ENCODE results near the gene EPO.

Gene EPO

DNA sequence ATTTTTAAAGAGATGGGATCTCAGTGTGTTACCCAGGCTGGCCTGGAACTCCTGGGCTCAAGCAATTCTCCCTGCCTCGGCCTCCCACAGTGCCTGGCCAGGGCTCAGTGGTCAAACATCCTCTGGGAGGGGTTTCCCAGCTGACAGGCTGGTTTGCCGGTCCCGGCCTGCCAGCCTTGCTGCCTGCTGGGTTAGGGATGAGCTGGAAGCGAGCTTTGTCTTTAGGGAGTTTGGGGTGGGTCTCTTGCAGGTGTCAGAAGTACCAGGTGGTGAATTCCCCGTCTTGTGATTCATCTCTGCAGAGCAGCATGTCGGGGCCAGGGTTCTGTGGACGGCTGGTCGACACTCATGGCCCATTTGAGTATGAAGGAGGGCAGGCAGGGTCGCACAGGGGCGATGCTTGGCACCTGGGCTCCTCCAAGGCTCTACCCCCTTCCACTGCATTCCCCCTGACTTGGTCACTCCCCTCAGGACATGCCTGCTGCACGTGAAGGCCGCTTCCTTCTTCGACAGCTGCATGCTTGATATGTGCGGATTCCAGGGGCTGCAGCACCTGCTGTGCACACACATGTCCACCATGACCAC, 43.4 kb downstream of the EPO start:
- no peak overlapping the region for H3K9ac ChIP-seq (ENCODE audit: insufficient read length)
- no peak for DNase-seq (ENCODE audit: low read depth, low spot score)
- H3K4me3 ChIP-seq, result no peak overlapping the region
- H3K9me3 ChIP-seq (ENCODE audit: low read depth, low read length), result no peaks in the 10 kb centered on the region
- no peak for TF ChIP-seq EZH2 (IDR thresholded peaks at IDR 0.05)
- no peak for TF ChIP-seq POLR2AphosphoS5 (IDR thresholded peaks at IDR 0.05; ENCODE audit: borderline replicate concordance, low read depth, low read length)
- TF ChIP-seq FOXP2 (optimal IDR thresholded peaks at IDR 0.05; ENCODE audit: control extremely low read depth, extremely low read length, insufficient read depth), result no peak
- no peak overlapping the region for H3K27ac ChIP-seq
- no peaks in the 10 kb centered on the region for H3K36me3 ChIP-seq (ENCODE audit: insufficient read depth, low read length)

DNA sequence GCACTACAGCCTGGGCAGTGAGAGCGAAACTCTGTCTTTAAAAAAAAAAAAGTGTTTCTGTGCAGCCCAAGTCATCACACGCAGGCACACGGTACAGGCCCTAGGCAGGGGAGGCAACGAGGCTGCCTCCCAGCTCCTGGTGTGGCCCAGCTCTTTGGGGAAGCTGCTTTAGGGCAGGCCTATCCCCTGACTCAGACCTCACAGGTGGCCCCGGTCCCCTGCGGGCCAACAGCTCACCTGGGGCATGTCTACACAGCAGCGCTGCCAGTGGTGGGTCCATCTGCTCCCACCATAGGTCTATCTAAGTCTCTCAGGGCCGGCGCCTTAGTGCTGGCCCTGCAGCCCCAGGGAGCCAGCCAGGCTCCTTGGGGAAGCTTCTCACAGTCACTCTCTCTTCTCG, 44.6 kb downstream of the EPO start:
- Histone ChIP-seq H3K9ac (ENCODE audit: insufficient read length) (no peak overlapping the region), H3K27ac (no peak overlapping the region), H3K4me3 (no peak overlapping the region), H3K36me3 (ENCODE audit: insufficient read depth, low read length) (no peaks in the 10 kb centered on the region), H3K9me3 (ENCODE audit: low read depth, low read length) (no peaks in the 10 kb centered on the region)
- no peak for DNase-seq (ENCODE audit: low read depth, low spot score)
- TF ChIP-seq FOXP2 (optimal IDR thresholded peaks at IDR 0.05; ENCODE audit: control extremely low read depth, extremely low read length, insufficient read depth), result no peak
- no peak for TF ChIP-seq POLR2AphosphoS5 (IDR thresholded peaks at IDR 0.05; ENCODE audit: borderline replicate concordance, low read depth, low read length)
- no peak for TF ChIP-seq EZH2 (IDR thresholded peaks at IDR 0.05)

DNA sequence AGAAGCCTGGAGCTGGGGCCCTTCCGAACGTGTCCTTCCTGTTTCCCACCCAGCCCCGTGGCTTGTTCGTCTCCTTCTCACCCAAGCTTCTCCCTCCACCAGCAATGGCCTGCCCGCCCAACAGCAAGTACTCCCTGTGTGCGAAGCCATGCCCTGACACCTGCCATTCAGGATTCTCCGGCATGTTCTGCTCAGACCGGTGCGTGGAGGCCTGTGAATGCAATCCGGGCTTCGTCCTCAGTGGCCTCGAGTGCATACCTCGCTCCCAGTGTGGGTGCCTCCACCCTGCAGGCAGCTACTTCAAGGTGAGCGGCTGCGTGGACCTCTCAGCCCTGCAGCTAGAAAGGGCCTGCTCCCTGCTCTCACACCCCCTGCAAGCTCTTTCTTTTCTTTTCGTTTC, 45.0 kb downstream of the EPO start:
- TF ChIP-seq POLR2AphosphoS5 (IDR thresholded peaks at IDR 0.05; ENCODE audit: borderline replicate concordance, low read depth, low read length) (no peak), FOXP2 (optimal IDR thresholded peaks at IDR 0.05; ENCODE audit: control extremely low read depth, extremely low read length, insufficient read depth) (no peak), EZH2 (IDR thresholded peaks at IDR 0.05) (no peak)

DNA sequence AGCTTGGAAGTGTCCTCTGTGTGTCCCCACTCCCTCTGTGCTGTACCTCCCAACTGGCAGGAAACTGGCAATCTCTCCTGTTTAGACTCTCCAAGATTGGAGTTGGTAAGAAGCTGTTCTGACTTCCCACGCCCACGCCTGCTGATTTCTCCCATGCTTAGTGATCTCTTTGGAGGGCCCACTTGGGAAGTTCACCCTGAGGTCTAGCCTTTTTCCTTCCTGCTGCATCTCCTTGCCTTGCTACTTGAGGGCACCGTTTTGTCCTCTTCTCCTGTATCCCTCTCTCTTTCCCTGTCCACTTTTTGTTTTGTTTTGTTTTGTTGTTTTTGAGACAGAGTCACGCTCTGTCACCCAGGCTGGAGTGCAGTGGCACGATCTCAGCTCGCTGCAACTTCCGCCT, 48.5 kb downstream of the EPO start:
- H3K27ac ChIP-seq, result no peak overlapping the region

More for the DNA sequence above, 45.0 kb downstream of the EPO start:
- DNase-seq (ENCODE audit: low read depth, low spot score), result no peak
- Histone ChIP-seq H3K27ac (no peak overlapping the region), H3K36me3 (ENCODE audit: insufficient read depth, low read length) (no peaks in the 10 kb centered on the region), H3K9me3 (ENCODE audit: low read depth, low read length) (no peaks in the 10 kb centered on the region), H3K9ac (ENCODE audit: insufficient read length) (no peak overlapping the region), H3K4me3 (no peak overlapping the region)

More for the DNA sequence above, 48.5 kb downstream of the EPO start:
- DNase-seq (ENCODE audit: low read depth, low spot score), result no peak
- no peaks in the 10 kb centered on the region for H3K9me3 ChIP-seq (ENCODE audit: low read depth, low read length)
- H3K4me3 ChIP-seq, result no peak overlapping the region
- TF ChIP-seq FOXP2 (optimal IDR thresholded peaks at IDR 0.05; ENCODE audit: control extremely low read depth, extremely low read length, insufficient read depth), result no peak
- TF ChIP-seq POLR2AphosphoS5 (IDR thresholded peaks at IDR 0.05; ENCODE audit: borderline replicate concordance, low read depth, low read length), result no peak
- no peak overlapping the region for H3K9ac ChIP-seq (ENCODE audit: insufficient read length)
- no peaks in the 10 kb centered on the region for H3K36me3 ChIP-seq (ENCODE audit: insufficient read depth, low read length)

All from SK-N-MC (cell line).